GM21381 (cell line): ENCODE measurements around the gene TCF4.

Experiments
- ATAC-seq: cut with Tn5 transposase; IDR thresholded peaks from one replicate; pipeline ENCODE4 v1.9.1; 2021; ENCODE audit warnings: mild to moderate bottlenecking, moderate library complexity; ENCODE audit not compliant: unreplicated experiment

The TCF4 gene

GRCh38 chr18:55508651-55509050 lies 79.3 kb downstream of the TCF4 start:
- no peak for ATAC-seq

GRCh38 chr18:55506074-55506473 lies 81.9 kb downstream of the TCF4 start:
- no peak for ATAC-seq

GRCh38 chr18:55504808-55505207 lies 83.2 kb downstream of the TCF4 start:
- ATAC-seq, result no peak

DNA sequence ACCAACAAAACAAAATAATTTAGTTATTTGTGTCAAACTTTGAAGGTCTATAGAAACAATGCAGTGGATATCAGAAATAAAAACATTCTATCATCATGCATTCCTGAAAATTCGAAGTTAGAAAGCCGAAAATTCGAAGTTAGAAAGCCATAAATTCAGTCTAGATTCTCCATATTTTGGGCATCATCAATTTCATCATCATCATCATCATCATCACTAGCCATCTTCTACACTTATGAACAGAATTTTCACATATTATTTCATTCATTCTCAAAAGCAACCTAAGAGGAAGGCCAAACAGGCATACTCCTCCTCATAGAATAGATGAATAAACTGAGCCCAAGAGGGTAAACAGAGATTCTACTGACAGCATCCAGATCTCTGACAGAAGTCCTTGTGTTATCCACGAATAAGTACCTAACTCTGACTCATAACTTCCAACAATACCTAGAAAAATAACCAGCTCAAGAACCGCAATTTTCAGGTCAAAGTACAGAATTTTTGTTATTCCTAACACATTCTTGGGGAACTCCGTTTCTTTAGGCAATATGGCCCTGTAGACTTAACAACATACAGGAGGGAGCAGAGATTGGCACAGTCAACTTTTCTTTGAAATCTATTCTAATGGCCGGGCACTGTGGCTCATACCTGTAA lies 84.7 kb downstream of the TCF4 start:
- ATAC-seq, result no peak

- ATAC-seq, result no peak
Measured at GRCh38 chr18:55501982-55502710, 85.8 kb downstream of the TCF4 start.

- ATAC-seq, result no peak
Measured at GRCh38 chr18:55501579-55501978, 86.4 kb downstream of the TCF4 start.

DNA sequence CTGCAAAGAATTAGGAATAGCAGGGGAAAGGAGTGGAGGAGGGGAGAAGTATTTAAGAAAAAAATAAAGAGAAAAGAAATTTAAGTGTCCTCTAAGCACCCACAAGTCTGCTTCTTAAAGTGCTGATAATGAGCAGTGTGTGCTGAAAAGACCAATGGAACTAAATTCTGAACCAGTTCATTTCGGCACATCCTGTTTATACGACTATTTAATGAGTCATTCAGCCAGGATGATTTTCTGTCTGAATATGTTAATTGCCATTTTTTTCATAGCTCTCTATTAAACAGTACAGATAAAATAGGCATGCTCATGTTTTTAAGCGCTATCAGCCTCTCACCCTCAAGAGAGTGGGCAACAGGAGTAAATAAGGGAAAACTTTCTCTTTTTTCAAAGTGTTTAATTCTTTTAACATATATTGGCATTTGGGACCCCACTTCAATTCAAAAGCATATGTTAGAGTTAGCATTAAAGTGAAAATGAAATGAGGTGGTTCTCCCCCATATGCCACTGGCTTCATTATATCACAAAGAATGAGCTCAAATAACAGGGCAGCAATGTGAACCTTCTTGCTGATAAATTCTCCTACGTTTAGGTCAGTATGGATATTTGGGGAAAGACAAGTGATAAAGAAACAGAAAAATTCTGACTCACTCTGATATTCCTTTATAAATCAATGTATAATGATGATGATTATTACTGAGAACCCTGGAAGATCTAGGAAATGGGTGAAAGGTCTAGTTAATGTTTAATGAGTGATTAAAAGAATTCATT lies 87.5 kb downstream of the TCF4 start:
- no peak for ATAC-seq

GRCh38 chr18:55499526-55499925 lies 88.5 kb downstream of the TCF4 start:
- no peak for ATAC-seq

GRCh38 chr18:55497825-55498403 lies 90.1 kb downstream of the TCF4 start:
- no peak for ATAC-seq

GRCh38 chr18:55494899-55495298 lies 93.1 kb downstream of the TCF4 start:
- no peak for ATAC-seq

DNA sequence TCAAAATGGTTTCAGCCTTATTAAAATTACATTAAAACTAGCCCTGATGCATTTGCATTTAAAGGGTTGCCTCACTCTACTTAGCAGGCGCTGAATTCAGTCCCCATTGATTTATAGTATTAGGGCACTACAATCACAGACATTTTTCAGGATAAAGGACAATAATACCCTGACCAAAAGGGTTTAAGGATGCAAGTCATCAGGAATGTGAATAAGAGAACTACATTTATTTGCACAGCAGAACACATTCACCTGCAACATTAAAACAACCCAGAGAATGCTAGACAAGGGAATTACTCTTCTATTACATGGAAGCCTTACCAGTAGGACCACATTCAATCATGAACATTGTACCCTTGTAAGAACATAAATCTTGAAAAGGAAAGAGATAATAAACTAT lies 93.6 kb downstream of the TCF4 start:
- ATAC-seq, result no peak

DNA sequence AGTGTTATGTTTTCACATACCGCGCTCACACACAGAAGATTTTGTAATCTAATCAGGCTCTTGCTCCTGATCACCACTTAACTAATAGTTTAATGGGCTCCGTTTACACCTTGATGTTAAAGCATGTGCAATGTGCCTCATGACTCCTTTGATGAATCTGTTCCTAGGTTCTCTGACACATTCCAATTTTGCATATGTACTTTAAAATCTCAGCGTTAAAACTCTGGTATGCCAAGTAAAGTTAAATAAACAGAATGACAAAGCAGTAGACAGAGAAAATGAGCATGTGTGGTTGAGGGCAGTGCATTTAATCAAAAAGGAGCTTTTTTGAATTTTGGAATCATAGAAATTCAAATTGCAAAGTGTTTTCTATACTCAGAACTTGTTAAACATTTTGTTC lies 96.4 kb downstream of the TCF4 start:
- no peak for ATAC-seq

DNA sequence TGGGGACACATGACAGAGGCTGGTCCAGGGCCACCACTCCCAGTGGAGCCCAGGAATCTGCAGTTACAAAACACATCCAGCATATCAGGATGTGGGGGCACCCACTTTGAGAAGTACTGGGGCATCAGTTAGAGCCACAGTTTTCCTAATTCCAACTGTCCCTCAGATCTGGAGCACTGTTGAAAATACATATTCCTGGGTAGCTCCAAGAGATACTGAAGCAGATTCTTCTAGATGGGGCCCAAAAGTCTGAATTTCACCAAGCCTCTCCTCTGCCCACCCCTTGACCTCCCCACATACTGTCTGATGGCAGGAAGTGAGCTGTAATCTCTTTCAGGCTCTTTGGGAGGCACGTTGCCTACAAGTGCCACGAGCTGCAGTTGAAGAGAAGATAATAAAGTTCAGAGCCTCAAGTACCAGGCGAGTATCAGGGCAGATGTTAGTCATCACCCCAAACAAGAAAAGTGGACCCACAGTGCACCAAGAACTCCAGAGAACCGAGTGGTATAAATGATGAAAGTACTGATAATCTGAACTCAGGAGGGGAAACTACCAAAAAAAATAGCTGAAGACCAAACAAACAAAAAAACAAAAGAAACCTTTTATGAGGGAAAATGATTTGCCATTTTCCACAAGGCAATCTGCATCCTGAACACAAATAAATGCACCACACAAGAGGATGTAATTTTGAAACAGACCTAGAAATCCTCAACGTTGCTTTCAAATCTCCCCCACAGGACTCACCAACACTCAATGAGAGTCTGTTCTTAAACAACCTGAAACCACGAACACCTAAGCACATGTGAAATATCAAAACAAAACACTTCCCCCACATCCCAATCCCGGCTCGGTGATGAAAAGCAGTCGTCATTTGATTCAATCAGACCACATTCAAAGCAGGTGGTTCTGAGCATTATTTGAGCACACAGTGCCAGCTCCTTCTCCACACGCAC lies 98.7 kb downstream of the TCF4 start:
- ATAC-seq, result peak; percentile 74

- no peak for ATAC-seq
Measured at GRCh38 chr18:55488473-55488872, 99.5 kb downstream of the TCF4 start.

- no peak for ATAC-seq
Measured at GRCh38 chr18:55487997-55488396, 100.0 kb downstream of the TCF4 start.

- ATAC-seq, result no peak
Measured at GRCh38 chr18:55486936-55487335, 101.1 kb downstream of the TCF4 start.

DNA sequence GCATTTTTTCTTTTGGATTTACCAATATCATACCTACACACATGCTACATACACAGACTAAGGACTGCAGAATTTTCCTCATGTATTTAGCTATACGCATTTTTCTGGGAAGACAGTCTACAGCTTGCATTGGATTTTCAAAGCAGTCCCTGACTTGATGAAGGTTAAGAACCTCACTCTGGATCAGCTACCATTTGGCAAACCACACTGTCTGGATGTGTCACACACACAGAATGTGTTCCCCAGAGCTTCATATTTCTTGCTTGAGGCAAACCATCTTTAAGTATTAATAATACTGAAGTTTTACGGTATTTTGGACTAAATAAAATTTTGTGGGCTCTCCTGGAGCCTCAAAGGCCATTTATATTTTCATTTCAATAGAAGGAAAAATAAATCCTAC lies 102.3 kb downstream of the TCF4 start:
- ATAC-seq, result no peak

- ATAC-seq, result no peak
Measured at GRCh38 chr18:55484773-55485172, 103.2 kb downstream of the TCF4 start.

DNA sequence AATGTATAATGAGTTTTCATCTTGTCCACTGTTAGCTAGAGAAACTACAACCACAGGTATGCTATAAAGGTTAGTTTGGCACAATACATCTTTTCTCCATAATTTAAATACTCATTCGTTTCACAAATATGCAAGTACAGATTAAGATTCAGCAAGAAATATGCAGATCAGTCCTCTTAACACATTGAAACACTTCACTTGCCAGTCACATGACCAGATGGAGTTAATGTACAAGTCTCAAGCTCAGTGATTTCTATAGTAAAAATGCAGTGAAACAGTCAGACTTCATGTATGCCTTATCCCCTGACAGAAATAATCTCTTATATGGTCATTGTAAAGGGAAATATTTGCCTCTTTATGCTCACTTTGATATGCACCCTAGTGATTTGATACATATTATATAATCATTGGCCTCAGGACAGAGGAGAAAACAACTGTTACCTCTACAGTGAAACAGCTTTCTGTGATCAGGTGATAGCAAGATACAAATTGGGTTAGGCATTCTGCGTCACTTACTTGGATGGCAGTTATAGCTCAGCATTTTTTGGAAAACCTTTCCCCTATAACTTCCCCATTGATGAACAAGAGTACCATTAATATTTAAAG lies 104.6 kb downstream of the TCF4 start:
- ATAC-seq, result no peak
